ENCODE data around the gene GREM1. TPM values are rescaled to one million over a fixed set of nuclear protein-coding genes. Genes with fewer than 3 reads are reported as not detected.

GREM1 gene
- total RNA-seq (ENCODE audit: unreplicated experiment): 0.44 TPM
- long read RNA-seq: 0 reads

DNA sequence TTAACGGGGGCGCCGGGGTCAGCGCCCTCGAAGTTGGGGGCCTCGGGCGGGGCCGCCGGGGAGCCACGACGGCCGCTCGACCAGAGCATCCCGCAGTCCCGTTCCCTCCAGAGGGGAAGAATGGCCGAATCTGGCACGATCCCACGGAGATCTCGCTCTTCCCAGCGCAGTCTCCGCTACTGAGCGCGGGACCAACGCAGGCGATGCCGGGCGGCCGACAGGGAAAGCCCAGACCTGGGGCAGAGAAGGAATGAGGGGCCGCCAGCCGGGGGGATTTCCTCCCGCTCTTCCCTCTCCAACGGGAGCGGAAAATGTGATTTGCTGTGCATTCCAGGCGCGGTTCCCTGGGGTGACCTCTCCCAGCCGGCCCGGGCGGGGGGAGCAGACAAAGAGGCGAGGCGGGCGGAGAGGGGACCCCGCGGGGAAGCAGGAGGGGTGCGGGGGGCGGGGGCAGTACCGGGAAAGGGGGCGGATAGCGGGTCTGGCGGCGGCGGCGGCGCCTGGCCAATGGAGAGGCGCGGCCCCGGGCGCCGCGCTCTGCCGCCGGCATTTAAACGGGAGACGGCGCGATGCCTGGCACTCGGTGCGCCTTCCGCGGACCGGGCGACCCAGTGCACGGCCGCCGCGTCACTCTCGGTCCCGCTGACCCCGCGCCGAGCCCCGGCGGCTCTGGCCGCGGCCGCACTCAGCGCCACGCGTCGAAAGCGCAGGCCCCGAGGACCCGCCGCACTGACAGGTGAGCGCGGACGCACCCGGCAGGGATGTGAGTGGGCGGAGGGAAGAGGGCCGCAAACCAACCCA lies at the start of gene GREM1:
Gene GREM1, plus strand, starts transcription at position 579 of the 801 bp plus-strand sequence. CDS start 12,687 bp downstream, outside the sequence.
- Mint-ChIP-seq H3K9me3 (ENCODE audit: unreplicated experiment) (no peaks in the 10 kb centered on the region), H3K4me3 (ENCODE audit: unreplicated experiment) (peak within 1 kb of the TSS; percentile 62)

DNA sequence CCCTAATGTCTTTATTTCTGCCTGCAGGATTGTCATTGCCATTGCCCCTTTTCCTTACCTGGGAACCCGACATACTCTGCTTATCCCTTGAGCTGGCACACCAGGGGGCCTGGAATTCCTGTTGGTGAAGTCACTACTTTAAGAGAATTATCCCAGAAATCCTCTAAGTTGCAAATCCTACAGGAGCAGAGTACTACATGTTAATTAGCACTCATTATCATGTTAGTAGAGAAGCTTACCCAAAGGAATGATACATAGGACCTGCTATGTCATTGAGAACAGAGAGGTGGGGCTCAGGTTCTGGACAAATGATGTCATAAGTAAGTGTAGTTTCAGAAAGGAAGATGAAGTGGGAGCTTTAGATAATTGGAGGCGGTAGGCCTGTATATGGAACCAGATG lies 48.9 kb upstream of the GREM1 start:
- Mint-ChIP-seq H3K4me3 (ENCODE audit: unreplicated experiment) (no peak overlapping the region), H3K27ac (ENCODE audit: unreplicated experiment) (no peak overlapping the region), H3K9me3 (ENCODE audit: unreplicated experiment) (no peaks in the 10 kb centered on the region), H3K27me3 (ENCODE audit: unreplicated experiment) (peaks cover 2% of the 10 kb centered on the region), H3K36me3 (ENCODE audit: low read depth, unreplicated experiment) (no peaks in the 10 kb centered on the region), H3K4me1 (ENCODE audit: unreplicated experiment) (no peaks in the 10 kb centered on the region)
- no peak for DNase-seq (ENCODE audit: low spot score)
- TF ChIP-seq, protein P1, sequence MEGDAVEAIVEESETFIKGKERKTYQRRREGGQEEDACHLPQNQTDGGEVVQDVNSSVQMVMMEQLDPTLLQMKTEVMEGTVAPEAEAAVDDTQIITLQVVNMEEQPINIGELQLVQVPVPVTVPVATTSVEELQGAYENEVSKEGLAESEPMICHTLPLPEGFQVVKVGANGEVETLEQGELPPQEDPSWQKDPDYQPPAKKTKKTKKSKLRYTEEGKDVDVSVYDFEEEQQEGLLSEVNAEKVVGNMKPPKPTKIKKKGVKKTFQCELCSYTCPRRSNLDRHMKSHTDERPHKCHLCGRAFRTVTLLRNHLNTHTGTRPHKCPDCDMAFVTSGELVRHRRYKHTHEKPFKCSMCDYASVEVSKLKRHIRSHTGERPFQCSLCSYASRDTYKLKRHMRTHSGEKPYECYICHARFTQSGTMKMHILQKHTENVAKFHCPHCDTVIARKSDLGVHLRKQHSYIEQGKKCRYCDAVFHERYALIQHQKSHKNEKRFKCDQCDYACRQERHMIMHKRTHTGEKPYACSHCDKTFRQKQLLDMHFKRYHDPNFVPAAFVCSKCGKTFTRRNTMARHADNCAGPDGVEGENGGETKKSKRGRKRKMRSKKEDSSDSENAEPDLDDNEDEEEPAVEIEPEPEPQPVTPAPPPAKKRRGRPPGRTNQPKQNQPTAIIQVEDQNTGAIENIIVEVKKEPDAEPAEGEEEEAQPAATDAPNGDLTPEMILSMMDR (IDR thresholded peaks at IDR 0.05; ENCODE audit: unreplicated experiment): no peak

More for the DNA sequence above, at the start of gene GREM1:
- Mint-ChIP-seq H3K36me3 (ENCODE audit: low read depth, unreplicated experiment) (peaks cover 5% of the 10 kb centered on the region), H3K27ac (ENCODE audit: unreplicated experiment) (no peak within 1 kb of the TSS), H3K4me1 (ENCODE audit: unreplicated experiment) (peaks cover 8% of the 10 kb centered on the region), H3K27me3 (ENCODE audit: unreplicated experiment) (peaks cover 21% of the 10 kb centered on the region)
- TF ChIP-seq, protein P1 (IDR thresholded peaks at IDR 0.05; ENCODE audit: unreplicated experiment): no peak
- peak; percentile 33 for DNase-seq (ENCODE audit: low spot score)

DNA sequence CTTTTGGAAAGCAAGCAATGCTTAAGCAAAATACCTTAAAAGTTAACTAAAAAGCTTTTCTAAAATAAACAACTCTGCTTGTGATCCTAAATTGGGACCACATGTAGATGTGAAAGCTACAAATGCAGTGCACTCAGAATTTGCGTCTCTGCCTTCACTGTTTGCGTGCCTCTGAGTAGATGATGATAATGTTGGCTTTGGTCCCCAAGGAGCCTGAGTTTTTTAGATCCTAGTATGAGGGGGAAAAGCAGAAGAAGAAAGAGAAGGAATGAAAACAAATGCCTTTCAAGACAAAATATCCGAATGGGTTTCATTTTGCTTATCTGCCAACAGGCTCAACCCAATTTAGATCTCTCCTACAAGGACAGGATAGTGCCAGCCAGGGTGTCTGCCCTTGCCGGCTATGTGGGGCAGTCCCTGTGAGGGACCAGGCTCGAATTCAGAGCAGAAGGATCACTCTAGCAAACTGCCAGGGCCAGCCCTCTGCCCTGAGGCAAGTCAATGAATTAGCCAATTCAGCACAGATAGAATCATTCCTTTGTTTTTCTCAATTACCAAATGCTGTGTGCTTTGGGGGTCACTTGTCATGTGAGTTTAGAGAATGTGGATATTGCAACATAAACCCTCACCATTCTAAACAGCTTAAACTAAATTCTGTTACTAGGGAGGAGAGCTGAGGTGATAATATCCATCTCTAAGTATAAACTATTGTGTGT lies 47.8 kb upstream of the GREM1 start:
- Mint-ChIP-seq H3K9me3 (ENCODE audit: unreplicated experiment) (no peaks in the 10 kb centered on the region), H3K27me3 (ENCODE audit: unreplicated experiment) (peaks cover 2% of the 10 kb centered on the region), H3K27ac (ENCODE audit: unreplicated experiment) (no peak overlapping the region), H3K4me3 (ENCODE audit: unreplicated experiment) (no peak overlapping the region), H3K36me3 (ENCODE audit: low read depth, unreplicated experiment) (no peaks in the 10 kb centered on the region), H3K4me1 (ENCODE audit: unreplicated experiment) (no peaks in the 10 kb centered on the region)
- DNase-seq (ENCODE audit: low spot score): no peak
- TF ChIP-seq, protein P1 (IDR thresholded peaks at IDR 0.05; ENCODE audit: unreplicated experiment): no peak

DNA sequence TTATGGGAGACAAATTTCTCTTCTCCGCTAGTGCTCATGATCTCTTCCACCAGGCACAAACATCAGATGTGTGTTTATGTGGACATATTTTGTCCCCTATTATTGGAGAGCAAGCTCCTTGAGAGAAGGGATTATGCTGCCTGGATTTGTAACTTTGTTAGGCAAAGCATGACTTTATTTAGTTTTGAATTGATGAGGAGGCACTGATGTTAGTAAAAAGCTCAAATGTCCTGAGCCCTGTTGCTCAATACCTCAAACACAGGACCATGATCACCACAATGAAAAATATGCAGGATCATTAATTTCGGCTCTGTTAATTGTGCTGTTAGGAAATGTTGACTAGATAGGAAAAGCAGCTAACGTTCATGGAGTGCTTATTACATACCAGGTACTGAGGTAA lies 47.2 kb upstream of the GREM1 start:
- H3K27ac Mint-ChIP-seq (ENCODE audit: unreplicated experiment): no peak overlapping the region

More for the DNA sequence above, 47.2 kb upstream of the GREM1 start:
- Mint-ChIP-seq H3K9me3 (ENCODE audit: unreplicated experiment) (no peaks in the 10 kb centered on the region), H3K4me1 (ENCODE audit: unreplicated experiment) (no peaks in the 10 kb centered on the region), H3K27me3 (ENCODE audit: unreplicated experiment) (peaks cover 2% of the 10 kb centered on the region), H3K4me3 (ENCODE audit: unreplicated experiment) (no peak overlapping the region), H3K36me3 (ENCODE audit: low read depth, unreplicated experiment) (no peaks in the 10 kb centered on the region)
- no peak for DNase-seq (ENCODE audit: low spot score)
- TF ChIP-seq, protein P1 (IDR thresholded peaks at IDR 0.05; ENCODE audit: unreplicated experiment): no peak
